ENCODE data around the gene PCSK6. TPM values are rescaled to one million over a fixed set of nuclear protein-coding genes. Genes with fewer than 3 reads are reported as not detected.

PCSK6 gene
- total RNA-seq, 4 donors from 2014 or later, result 12.9 to 31.5 (median 23.7) TPM

GRCh38 chr15:101439285-101439919, 50.1 kb downstream of the PCSK6 start:
- 51% methylated on average over 8 of the region's 8 CpGs for WGBS
- DNase-seq (ENCODE audit: low spot score in 2 of 2), result no peak

GRCh38 chr15:101438482-101439284, 50.8 kb downstream of the PCSK6 start:
- Histone ChIP-seq H3K36me3 (no peaks in the 10 kb centered on the region), H3K27ac (no peak overlapping the region), H3K4me3 (no peak overlapping the region), H3K9me3 (no peaks in the 10 kb centered on the region), H3K4me1 (peaks cover 24% of the 10 kb centered on the region), H3K27me3 (no peaks in the 10 kb centered on the region)
- TF ChIP-seq CTCF (IDR thresholded peaks at IDR 0.05), result no peak
- no peak for TF ChIP-seq POLR2AphosphoS5 (IDR thresholded peaks at IDR 0.05)
- WGBS, result 88% methylated on average over 21 of the region's 21 CpGs
- no peak for DNase-seq (ENCODE audit: low spot score in 2 of 2)

More at GRCh38 chr15:101439285-101439919, 50.1 kb downstream of the PCSK6 start:
- Histone ChIP-seq H3K27ac (no peak overlapping the region), H3K27me3 (no peaks in the 10 kb centered on the region), H3K4me1 (peaks cover 24% of the 10 kb centered on the region), H3K9me3 (no peaks in the 10 kb centered on the region), H3K36me3 (no peaks in the 10 kb centered on the region), H3K4me3 (no peak overlapping the region)
- no peak for TF ChIP-seq EP300 (IDR thresholded peaks at IDR 0.05)
- TF ChIP-seq CTCF (IDR thresholded peaks at IDR 0.05), result no peak
- no peak for TF ChIP-seq POLR2A (IDR thresholded peaks at IDR 0.05)
- no peak for TF ChIP-seq POLR2AphosphoS5 (IDR thresholded peaks at IDR 0.05)

GRCh38 chr15:101437618-101438481, 51.7 kb downstream of the PCSK6 start:
- Histone ChIP-seq H3K9me3 (no peaks in the 10 kb centered on the region), H3K27me3 (no peaks in the 10 kb centered on the region), H3K27ac (no peak overlapping the region), H3K4me1 (peaks cover 24% of the 10 kb centered on the region), H3K36me3 (no peaks in the 10 kb centered on the region), H3K4me3 (no peak overlapping the region)
- TF ChIP-seq POLR2AphosphoS5 (IDR thresholded peaks at IDR 0.05), result no peak
- TF ChIP-seq POLR2A (IDR thresholded peaks at IDR 0.05), result no peak
- no peak for TF ChIP-seq EP300 (IDR thresholded peaks at IDR 0.05)
- no peak for TF ChIP-seq CTCF (IDR thresholded peaks at IDR 0.05)
- DNase-seq (ENCODE audit: low spot score in 2 of 2), result no peak
- 96% methylated on average over 19 of the region's 19 CpGs for WGBS

- Histone ChIP-seq H3K4me3 (no peak overlapping the region), H3K27ac (no peak overlapping the region), H3K9me3 (no peaks in the 10 kb centered on the region), H3K27me3 (no peaks in the 10 kb centered on the region), H3K4me1 (peaks cover 24% of the 10 kb centered on the region), H3K36me3 (no peaks in the 10 kb centered on the region)
- 83% methylated on average over 12 of the region's 12 CpGs for WGBS
- no peak for DNase-seq (ENCODE audit: low spot score in 2 of 2)
- no peak for TF ChIP-seq CTCF (IDR thresholded peaks at IDR 0.05)
- TF ChIP-seq POLR2A (IDR thresholded peaks at IDR 0.05), result no peak
- no peak for TF ChIP-seq POLR2AphosphoS5 (IDR thresholded peaks at IDR 0.05)
- TF ChIP-seq EP300 (IDR thresholded peaks at IDR 0.05), result no peak
Measured at GRCh38 chr15:101437209-101437608, 52.3 kb downstream of the PCSK6 start.
